ENCODE measurements around the gene TSTD2.
"Not testable (repeated sequence)": the region's sequence is repeated elsewhere in the genome, so short reads cannot be mapped to it uniquely, and the experiment has no call there.

The TSTD2 gene

DNA sequence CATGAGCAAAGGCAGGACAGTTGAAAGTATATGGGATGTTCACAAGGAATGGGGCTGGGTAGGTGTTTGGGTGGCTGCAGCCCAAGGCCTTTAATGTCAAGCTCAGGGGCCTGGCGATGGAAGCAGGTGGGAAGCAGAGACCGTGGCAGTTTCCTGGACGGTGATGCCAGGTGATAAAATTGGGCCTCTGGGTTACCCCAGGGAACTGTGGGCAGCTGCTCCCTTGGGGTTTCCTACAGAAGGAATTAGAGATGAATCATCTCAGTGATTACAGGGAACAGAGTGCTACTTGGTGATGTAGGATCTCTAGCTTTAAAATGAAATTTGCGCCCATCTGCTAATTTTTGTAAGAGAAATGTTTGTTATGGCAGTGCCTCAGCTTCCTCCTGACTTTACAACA lies 39.2 kb downstream of the TSTD2 start:
- H3K4me3 ChIP-seq (ENCODE audit: low read depth, low read length): no peak overlapping the region
- no peak overlapping the region for H3K27ac ChIP-seq
- no peak overlapping the region for H3K9ac ChIP-seq

GRCh38 chr9:97592126-97592525 lies 41.0 kb downstream of the TSTD2 start:
- no peaks in the 10 kb centered on the region for H3K4me1 ChIP-seq

More for the DNA sequence above, 39.2 kb downstream of the TSTD2 start:
- H3K4me1 ChIP-seq: no peaks in the 10 kb centered on the region
- no peak overlapping the region for H3K4me2 ChIP-seq (ENCODE audit: low read length)
- no peaks in the 10 kb centered on the region for H3K9me3 ChIP-seq (ENCODE audit: control insufficient read depth, low read length)
- no peaks in the 10 kb centered on the region for H3K79me2 ChIP-seq
- no peaks in the 10 kb centered on the region for H3K27me3 ChIP-seq (ENCODE audit: control insufficient read depth, insufficient read depth, low read length)
- no peaks in the 10 kb centered on the region for H3K36me3 ChIP-seq (ENCODE audit: control insufficient read depth, insufficient read depth, low read length)
- no peak overlapping the region for H2AFZ ChIP-seq
- TF ChIP-seq, protein P1, sequence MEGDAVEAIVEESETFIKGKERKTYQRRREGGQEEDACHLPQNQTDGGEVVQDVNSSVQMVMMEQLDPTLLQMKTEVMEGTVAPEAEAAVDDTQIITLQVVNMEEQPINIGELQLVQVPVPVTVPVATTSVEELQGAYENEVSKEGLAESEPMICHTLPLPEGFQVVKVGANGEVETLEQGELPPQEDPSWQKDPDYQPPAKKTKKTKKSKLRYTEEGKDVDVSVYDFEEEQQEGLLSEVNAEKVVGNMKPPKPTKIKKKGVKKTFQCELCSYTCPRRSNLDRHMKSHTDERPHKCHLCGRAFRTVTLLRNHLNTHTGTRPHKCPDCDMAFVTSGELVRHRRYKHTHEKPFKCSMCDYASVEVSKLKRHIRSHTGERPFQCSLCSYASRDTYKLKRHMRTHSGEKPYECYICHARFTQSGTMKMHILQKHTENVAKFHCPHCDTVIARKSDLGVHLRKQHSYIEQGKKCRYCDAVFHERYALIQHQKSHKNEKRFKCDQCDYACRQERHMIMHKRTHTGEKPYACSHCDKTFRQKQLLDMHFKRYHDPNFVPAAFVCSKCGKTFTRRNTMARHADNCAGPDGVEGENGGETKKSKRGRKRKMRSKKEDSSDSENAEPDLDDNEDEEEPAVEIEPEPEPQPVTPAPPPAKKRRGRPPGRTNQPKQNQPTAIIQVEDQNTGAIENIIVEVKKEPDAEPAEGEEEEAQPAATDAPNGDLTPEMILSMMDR (IDR thresholded peaks at IDR 0.05): no peak

DNA sequence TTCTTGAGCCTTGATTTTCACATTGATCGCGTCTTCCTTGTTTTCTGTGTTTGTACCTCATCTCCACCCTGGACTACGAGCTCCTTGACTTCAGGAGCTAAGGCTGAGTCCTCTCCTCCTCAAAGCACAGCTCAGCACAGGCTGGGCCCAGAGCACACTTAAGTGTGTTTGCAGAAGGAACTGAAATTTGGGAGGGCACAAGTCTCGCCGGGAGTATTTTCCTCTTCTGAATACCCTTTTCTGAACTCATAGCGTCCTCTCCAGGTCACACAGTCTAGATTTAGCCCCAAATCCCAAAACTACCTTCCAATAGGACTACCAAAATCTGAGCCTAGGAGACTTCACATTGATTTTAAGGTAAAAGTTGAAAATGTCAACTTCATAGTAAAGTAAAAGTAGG lies 41.6 kb downstream of the TSTD2 start:
- H3K9me3 ChIP-seq (ENCODE audit: control insufficient read depth, low read length): no peaks in the 10 kb centered on the region
- H3K36me3 ChIP-seq (ENCODE audit: control insufficient read depth, insufficient read depth, low read length): no peaks in the 10 kb centered on the region
- no peak overlapping the region for H3K9ac ChIP-seq
- H2AFZ ChIP-seq: no peak overlapping the region
- no peak overlapping the region for H3K4me2 ChIP-seq (ENCODE audit: low read length)
- no peak overlapping the region for H3K27ac ChIP-seq
- TF ChIP-seq, protein P1 (IDR thresholded peaks at IDR 0.05): no peak
- no peaks in the 10 kb centered on the region for H3K4me1 ChIP-seq
- no peaks in the 10 kb centered on the region for H3K27me3 ChIP-seq (ENCODE audit: control insufficient read depth, insufficient read depth, low read length)
- H3K4me3 ChIP-seq (ENCODE audit: low read depth, low read length): no peak overlapping the region
- no peaks in the 10 kb centered on the region for H3K79me2 ChIP-seq

More at GRCh38 chr9:97592126-97592525, 41.0 kb downstream of the TSTD2 start:
- Histone ChIP-seq H3K79me2 (no peaks in the 10 kb centered on the region), H3K27ac (no peak overlapping the region), H3K4me3 (ENCODE audit: low read depth, low read length) (no peak overlapping the region), H3K27me3 (ENCODE audit: control insufficient read depth, insufficient read depth, low read length) (no peaks in the 10 kb centered on the region), H3K9ac (no peak overlapping the region), H3K4me2 (ENCODE audit: low read length) (no peak overlapping the region), H3K36me3 (ENCODE audit: control insufficient read depth, insufficient read depth, low read length) (no peaks in the 10 kb centered on the region), H3K9me3 (ENCODE audit: control insufficient read depth, low read length) (no peaks in the 10 kb centered on the region), H2AFZ (no peak overlapping the region)
- TF ChIP-seq, protein P1 (IDR thresholded peaks at IDR 0.05): no peak

DNA sequence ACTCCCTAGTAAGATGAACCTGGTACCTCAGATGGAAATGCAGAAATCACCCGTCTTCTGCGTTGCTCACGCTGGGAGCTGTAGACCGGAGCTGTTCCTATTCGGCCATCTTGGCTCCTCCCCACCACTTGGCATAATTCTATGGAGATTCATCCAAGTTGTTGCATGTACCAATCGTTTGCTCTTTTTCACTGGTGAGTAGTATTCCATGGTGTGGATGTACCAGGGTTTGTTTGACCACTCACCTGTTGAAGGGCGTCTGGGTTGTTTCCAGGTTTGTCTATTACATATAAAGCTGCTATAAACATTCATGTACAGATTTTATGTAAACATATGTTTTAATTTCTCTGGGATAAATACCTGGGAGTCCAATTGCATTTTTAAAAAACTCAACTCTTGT lies 46.3 kb downstream of the TSTD2 start:
- H2AFZ ChIP-seq; H3K27ac ChIP-seq; H3K27me3 ChIP-seq (ENCODE audit: control insufficient read depth, insufficient read depth, low read length); H3K4me2 ChIP-seq (ENCODE audit: low read length); H3K4me1 ChIP-seq; H3K9ac ChIP-seq; H3K36me3 ChIP-seq (ENCODE audit: control insufficient read depth, insufficient read depth, low read length); H3K9me3 ChIP-seq (ENCODE audit: control insufficient read depth, low read length); H3K79me2 ChIP-seq; H3K4me3 ChIP-seq (ENCODE audit: low read depth, low read length): not testable (repeated sequence)

DNA sequence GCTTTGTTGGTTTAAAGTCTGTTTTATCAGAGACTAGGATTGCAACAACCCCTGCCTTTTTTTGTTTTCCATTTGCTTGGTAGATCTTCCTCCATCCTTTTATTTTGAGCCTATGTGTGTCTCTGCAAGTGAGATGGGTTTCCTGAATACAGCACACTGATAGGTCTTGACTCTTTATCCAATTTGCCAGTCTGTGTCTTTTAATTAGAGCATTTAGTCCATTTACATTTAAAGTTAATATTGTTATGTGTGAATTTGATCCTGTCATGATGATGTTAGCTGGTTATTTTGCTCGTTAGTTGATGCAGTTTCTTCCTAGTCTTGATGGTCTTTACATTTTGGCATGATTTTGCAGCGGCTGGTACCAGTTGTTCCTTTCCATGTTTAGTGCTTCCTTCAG lies 48.4 kb downstream of the TSTD2 start:
- not testable (repeated sequence) for H3K4me1 ChIP-seq; H3K27me3 ChIP-seq (ENCODE audit: control insufficient read depth, insufficient read depth, low read length); H3K4me3 ChIP-seq (ENCODE audit: low read depth, low read length); H2AFZ ChIP-seq; H3K79me2 ChIP-seq; H3K36me3 ChIP-seq (ENCODE audit: control insufficient read depth, insufficient read depth, low read length); H3K4me2 ChIP-seq (ENCODE audit: low read length); H3K9ac ChIP-seq; H3K9me3 ChIP-seq (ENCODE audit: control insufficient read depth, low read length); H3K27ac ChIP-seq

DNA sequence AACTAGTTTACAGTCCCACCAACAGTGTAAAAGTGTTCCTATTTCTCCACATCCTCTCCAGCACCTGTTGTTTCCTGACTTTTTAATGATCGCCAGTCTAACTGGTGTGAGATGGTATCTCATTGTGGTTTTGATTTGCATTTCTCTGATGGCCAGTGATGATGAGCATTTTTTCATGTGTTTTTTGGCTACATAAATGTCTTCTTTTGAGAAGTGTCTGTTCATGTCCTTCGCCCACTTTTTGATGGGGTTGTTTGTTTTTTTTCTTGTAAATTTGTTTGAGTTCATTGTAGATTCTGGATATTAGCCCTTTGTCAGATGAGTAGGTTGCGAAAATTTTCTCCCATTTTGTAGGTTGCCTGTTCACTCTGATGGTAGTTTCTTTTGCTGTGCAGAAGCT lies 51.6 kb downstream of the TSTD2 start:
- H3K79me2 ChIP-seq; H3K36me3 ChIP-seq (ENCODE audit: control insufficient read depth, insufficient read depth, low read length); H3K27me3 ChIP-seq (ENCODE audit: control insufficient read depth, insufficient read depth, low read length); H3K9ac ChIP-seq; H3K4me1 ChIP-seq; H3K4me3 ChIP-seq (ENCODE audit: low read depth, low read length); H3K4me2 ChIP-seq (ENCODE audit: low read length); H3K9me3 ChIP-seq (ENCODE audit: control insufficient read depth, low read length); H3K27ac ChIP-seq; H2AFZ ChIP-seq: not testable (repeated sequence)

Data from parathyroid adenoma (tissue), 2 donors.